ENCODE data around the gene MATN1. TPM values are rescaled to one million over a fixed set of nuclear protein-coding genes. Genes with fewer than 3 reads are reported as not detected.

The MATN1 gene
- total and polyA plus RNA-seq, 4 donors = 0.19 TPM; not detected in 3

DNA sequence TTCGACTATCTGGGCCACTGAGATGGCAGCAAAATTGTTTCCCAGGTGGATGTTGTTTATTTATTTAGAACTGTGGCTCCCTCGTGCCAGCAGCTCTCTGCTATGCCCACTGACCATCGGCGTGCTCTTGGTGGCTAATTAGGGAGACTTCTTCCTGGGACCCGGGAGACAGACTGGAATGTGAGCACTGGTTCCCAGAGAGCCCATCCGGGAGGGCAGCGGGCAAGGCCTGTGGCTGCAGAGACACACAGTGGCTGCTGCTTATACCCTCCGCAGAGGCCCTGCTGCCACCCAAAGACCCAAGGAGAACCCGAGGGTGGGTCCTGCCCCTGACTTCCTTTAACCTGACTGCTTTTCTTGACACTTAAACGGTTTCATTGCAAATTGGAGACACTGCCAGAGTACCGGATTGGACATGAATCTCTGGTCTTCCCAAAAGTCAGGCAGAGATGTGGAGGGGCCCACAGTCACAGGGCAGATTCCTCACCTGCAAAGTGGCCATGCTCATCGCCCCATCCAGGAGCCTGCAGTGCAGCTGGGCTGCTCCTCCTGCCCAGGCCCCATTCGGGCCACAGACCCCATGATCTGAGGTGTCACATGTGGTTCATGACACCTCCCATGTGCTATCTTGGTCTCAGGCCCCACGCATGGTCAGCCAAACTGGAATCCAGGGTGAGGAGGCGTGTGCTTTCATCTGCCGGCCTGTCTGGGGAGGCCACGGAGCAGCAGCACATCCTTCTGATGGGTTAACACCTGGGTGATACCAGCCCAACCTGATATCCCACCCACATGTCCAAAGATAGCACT is 5.7 kb upstream of the MATN1 start:
- WGBS = 84% methylated on average over 17 of the region's 17 CpGs
- Histone ChIP-seq H3K9ac (ENCODE audit: low read depth in 1 of 2, low read length in 2 of 2) (no peak overlapping the region), H3K36me3 (ENCODE audit: control insufficient read depth in 4 of 4, insufficient read depth in 3 of 4, low read depth in 1 of 4, low read length in 3 of 4) (peaks cover 0 to 12% (median 2%) of the 10 kb centered on the region in 4 donors), H3K27me3 (ENCODE audit: control insufficient read depth in 4 of 4, insufficient read depth in 4 of 4, low read length in 3 of 4) (no peaks in the 10 kb centered on the region), H3K4me3 (ENCODE audit: low read depth in 1 of 3, low read length in 3 of 3) (no peak overlapping the region), H3K9me3 (ENCODE audit: control insufficient read depth in 4 of 4, low read length in 3 of 4) (no peaks in the 10 kb centered on the region), H3K27ac (ENCODE audit: low read depth in 1 of 2, low read length in 2 of 2) (no peak overlapping the region), H3K4me1 (ENCODE audit: control insufficient read depth in 4 of 4, insufficient read depth in 4 of 4, low read length in 3 of 4) (no peaks in the 10 kb centered on the region)
- TF ChIP-seq EGR1 (IDR thresholded peaks at IDR 0.05; ENCODE audit: low read depth in 2 of 2) = no peak
- TF ChIP-seq HNF4G (IDR thresholded peaks at IDR 0.05) = no peak
- TF ChIP-seq, protein P1, sequence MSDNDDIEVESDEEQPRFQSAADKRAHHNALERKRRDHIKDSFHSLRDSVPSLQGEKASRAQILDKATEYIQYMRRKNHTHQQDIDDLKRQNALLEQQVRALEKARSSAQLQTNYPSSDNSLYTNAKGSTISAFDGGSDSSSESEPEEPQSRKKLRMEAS (IDR thresholded peaks at IDR 0.05) = no peak
- no peak for TF ChIP-seq RXRA (IDR thresholded peaks at IDR 0.05)
- TF ChIP-seq, protein P2, sequence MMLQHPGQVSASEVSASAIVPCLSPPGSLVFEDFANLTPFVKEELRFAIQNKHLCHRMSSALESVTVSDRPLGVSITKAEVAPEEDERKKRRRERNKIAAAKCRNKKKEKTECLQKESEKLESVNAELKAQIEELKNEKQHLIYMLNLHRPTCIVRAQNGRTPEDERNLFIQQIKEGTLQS (IDR thresholded peaks at IDR 0.05) = no peak
- TF ChIP-seq, protein P3, sequence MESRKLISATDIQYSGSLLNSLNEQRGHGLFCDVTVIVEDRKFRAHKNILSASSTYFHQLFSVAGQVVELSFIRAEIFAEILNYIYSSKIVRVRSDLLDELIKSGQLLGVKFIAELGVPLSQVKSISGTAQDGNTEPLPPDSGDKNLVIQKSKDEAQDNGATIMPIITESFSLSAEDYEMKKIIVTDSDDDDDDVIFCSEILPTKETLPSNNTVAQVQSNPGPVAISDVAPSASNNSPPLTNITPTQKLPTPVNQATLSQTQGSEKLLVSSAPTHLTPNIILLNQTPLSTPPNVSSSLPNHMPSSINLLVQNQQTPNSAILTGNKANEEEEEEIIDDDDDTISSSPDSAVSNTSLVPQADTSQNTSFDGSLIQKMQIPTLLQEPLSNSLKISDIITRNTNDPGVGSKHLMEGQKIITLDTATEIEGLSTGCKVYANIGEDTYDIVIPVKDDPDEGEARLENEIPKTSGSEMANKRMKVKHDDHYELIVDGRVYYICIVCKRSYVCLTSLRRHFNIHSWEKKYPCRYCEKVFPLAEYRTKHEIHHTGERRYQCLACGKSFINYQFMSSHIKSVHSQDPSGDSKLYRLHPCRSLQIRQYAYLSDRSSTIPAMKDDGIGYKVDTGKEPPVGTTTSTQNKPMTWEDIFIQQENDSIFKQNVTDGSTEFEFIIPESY (IDR thresholded peaks at IDR 0.05) = no peak
- no peak for DNase-seq (ENCODE audit: low spot score)

DNA sequence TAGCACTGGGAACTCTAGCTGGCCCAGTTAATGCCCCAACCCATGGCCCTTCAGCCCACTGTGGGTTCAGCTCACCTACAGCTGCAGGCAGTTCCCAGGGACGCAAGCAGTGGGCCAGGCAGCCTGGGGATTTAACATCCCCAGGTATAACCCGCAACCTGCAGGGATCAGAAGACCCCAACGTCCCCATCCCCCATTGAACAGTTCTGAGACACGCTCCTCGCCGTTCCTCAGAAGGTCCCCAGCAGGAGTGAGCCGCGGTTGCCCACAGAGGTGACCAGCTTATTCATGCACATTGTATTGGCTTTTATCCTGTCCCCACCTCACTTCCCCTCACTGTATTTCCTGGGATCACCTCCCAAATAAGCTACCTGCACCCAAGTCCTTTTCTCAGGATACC is 5.0 kb upstream of the MATN1 start:
- Histone ChIP-seq H3K9ac (ENCODE audit: low read depth in 1 of 2, low read length in 2 of 2) (no peak overlapping the region), H3K27ac (ENCODE audit: low read depth in 1 of 2, low read length in 2 of 2) (no peak overlapping the region), H3K4me3 (ENCODE audit: low read depth in 1 of 3, low read length in 3 of 3) (no peak overlapping the region), H3K9me3 (ENCODE audit: control insufficient read depth in 4 of 4, low read length in 3 of 4) (no peaks in the 10 kb centered on the region), H3K36me3 (ENCODE audit: control insufficient read depth in 4 of 4, insufficient read depth in 3 of 4, low read depth in 1 of 4, low read length in 3 of 4) (peaks cover 0 to 10% (median 1%) of the 10 kb centered on the region in 4 donors), H3K4me1 (ENCODE audit: control insufficient read depth in 4 of 4, insufficient read depth in 4 of 4, low read length in 3 of 4) (no peaks in the 10 kb centered on the region), H3K27me3 (ENCODE audit: control insufficient read depth in 4 of 4, insufficient read depth in 4 of 4, low read length in 3 of 4) (no peaks in the 10 kb centered on the region)
- 85% methylated on average over 8 of the region's 8 CpGs for WGBS
- DNase-seq (ENCODE audit: low spot score) = no peak
- TF ChIP-seq YY1 (IDR thresholded peaks at IDR 0.05) (no peak), HNF4A (conservative IDR thresholded peaks at IDR 0.05) (no peak), FOXA1 (IDR thresholded peaks at IDR 0.05) (no peak), GABPA (IDR thresholded peaks at IDR 0.05 in 1 of 2, conservative IDR thresholded peaks at IDR 0.05 in 1 of 2) (no peak), FOXA2 (IDR thresholded peaks at IDR 0.05) (no peak)
- TF ChIP-seq, protein P1 (IDR thresholded peaks at IDR 0.05) = no peak
- TF ChIP-seq, protein P4, sequence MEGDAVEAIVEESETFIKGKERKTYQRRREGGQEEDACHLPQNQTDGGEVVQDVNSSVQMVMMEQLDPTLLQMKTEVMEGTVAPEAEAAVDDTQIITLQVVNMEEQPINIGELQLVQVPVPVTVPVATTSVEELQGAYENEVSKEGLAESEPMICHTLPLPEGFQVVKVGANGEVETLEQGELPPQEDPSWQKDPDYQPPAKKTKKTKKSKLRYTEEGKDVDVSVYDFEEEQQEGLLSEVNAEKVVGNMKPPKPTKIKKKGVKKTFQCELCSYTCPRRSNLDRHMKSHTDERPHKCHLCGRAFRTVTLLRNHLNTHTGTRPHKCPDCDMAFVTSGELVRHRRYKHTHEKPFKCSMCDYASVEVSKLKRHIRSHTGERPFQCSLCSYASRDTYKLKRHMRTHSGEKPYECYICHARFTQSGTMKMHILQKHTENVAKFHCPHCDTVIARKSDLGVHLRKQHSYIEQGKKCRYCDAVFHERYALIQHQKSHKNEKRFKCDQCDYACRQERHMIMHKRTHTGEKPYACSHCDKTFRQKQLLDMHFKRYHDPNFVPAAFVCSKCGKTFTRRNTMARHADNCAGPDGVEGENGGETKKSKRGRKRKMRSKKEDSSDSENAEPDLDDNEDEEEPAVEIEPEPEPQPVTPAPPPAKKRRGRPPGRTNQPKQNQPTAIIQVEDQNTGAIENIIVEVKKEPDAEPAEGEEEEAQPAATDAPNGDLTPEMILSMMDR (IDR thresholded peaks at IDR 0.05; ENCODE audit: low read depth, low read length, missing input control) = no peak
- TF ChIP-seq, protein P3 (IDR thresholded peaks at IDR 0.05) = no peak
